ENCODE data around the gene ANG. TPM values are rescaled to one million over a fixed set of nuclear protein-coding genes. Genes with fewer than 3 reads are reported as not detected.
A peak's percentile ranks its signal among the peaks of the same experiment; 100 is the strongest.

ANG gene
- total RNA-seq, 1 experiment from 2014 or later, result 0.71 TPM

DNA sequence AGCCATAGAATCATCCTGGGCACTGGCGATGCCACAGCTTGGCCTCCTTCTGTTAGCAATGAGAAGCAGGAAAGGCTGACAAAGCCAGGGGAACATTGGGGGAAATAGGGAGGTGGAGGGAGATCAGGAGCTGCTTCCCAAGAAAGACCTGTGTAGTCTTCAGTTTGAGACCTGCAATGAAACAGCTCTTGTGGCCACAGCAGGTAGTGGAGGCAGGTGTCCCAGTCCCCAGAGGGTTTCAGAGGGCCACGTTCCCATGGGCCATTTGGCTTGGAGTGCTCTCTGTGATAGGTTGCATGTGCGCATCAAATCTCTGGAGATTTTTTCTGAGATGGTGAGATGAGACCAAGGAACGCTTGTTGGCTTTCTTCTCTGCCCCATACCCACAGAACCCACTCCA lies 32.7 kb upstream of the ANG start:
- Histone ChIP-seq H3K27ac (ENCODE audit: low read depth, low read length, poor library complexity, severe bottlenecking) (no peak overlapping the region), H3K27me3 (replicated peaks; ENCODE audit: insufficient read depth, low read depth, low read length, poor library complexity) (peaks cover 37% of the 10 kb centered on the region), H3K4me3 (ENCODE audit: low read depth, low read length, poor library complexity, severe bottlenecking) (no peak overlapping the region), H3K9me3 (ENCODE audit: low read depth, low read length, poor library complexity, severe bottlenecking) (no peaks in the 10 kb centered on the region), H3K4me1 (ENCODE audit: insufficient read depth, low read length, poor library complexity, severe bottlenecking) (no peaks in the 10 kb centered on the region), H3K36me3 (ENCODE audit: insufficient read depth, low read length, poor library complexity, severe bottlenecking) (no peaks in the 10 kb centered on the region)
- CTCF ChIA-PET, result no interaction called here
- POLR2A ChIA-PET (ENCODE audit: low non-redundant PET), result no interaction called here
- TF ChIP-seq EZH2 (IDR thresholded peaks at IDR 0.05; ENCODE audit: borderline replicate concordance, low read depth, low read length, poor library complexity, severe bottlenecking) (no peak), CTCF (conservative IDR thresholded peaks at IDR 0.05; ENCODE audit: low read depth, low read length) (no peak)
- intact Hi-C loops (cut with micrococcal nuclease; ENCODE audit: unreplicated experiment), result no loop called here
- no peak for DNase-seq (ENCODE audit: low spot score)
- no TSS peak for BruUV-seq (replicated peaks)

- POLR2A ChIA-PET (ENCODE audit: low non-redundant PET), result no interaction called here
- H3K27me3 ChIP-seq (replicated peaks; ENCODE audit: insufficient read depth, low read depth, low read length, poor library complexity), result peaks cover 37% of the 10 kb centered on the region
Observed at GRCh38 chr14:20656274-20656673, 32.3 kb upstream of the ANG start.

GRCh38 chr14:20657216-20658211 lies 31.1 kb upstream of the ANG start:
- H3K9me3 ChIP-seq (ENCODE audit: low read depth, low read length, poor library complexity, severe bottlenecking), result no peaks in the 10 kb centered on the region
- ChIA-PET POLR2A (ENCODE audit: low non-redundant PET) (no interaction called here), CTCF (interaction anchor here (1.0 kb wide), 1 partner anchor 33 kb away, joined by 3 read pairs; no protein-coding TSS in a partner anchor)
- no peaks in the 10 kb centered on the region for H3K36me3 ChIP-seq (ENCODE audit: insufficient read depth, low read length, poor library complexity, severe bottlenecking)
- H3K4me1 ChIP-seq (ENCODE audit: insufficient read depth, low read length, poor library complexity, severe bottlenecking), result no peaks in the 10 kb centered on the region
- peak; percentile 39 for DNase-seq (ENCODE audit: low spot score)
- H3K4me3 ChIP-seq (ENCODE audit: low read depth, low read length, poor library complexity, severe bottlenecking), result no peak overlapping the region
- no peak overlapping the region for H3K27ac ChIP-seq (ENCODE audit: low read depth, low read length, poor library complexity, severe bottlenecking)
- peak; percentile 28; the same call in 1 of the 2 replicates for TF ChIP-seq CTCF (conservative IDR thresholded peaks at IDR 0.05; ENCODE audit: low read depth, low read length)
- TF ChIP-seq EZH2 (IDR thresholded peaks at IDR 0.05; ENCODE audit: borderline replicate concordance, low read depth, low read length, poor library complexity, severe bottlenecking), result no peak
- H3K27me3 ChIP-seq (replicated peaks; ENCODE audit: insufficient read depth, low read depth, low read length, poor library complexity), result peaks cover 33% of the 10 kb centered on the region
- intact Hi-C loops (cut with micrococcal nuclease; ENCODE audit: unreplicated experiment), result no loop called here
- no TSS peak for BruUV-seq (replicated peaks)

More at GRCh38 chr14:20656274-20656673, 32.3 kb upstream of the ANG start:
- CTCF ChIA-PET, result no interaction called here
- no peaks in the 10 kb centered on the region for H3K9me3 ChIP-seq (ENCODE audit: low read depth, low read length, poor library complexity, severe bottlenecking)
- no TSS peak for BruUV-seq (replicated peaks)
- DNase-seq (ENCODE audit: low spot score), result no peak
- H3K4me1 ChIP-seq (ENCODE audit: insufficient read depth, low read length, poor library complexity, severe bottlenecking), result no peaks in the 10 kb centered on the region
- H3K36me3 ChIP-seq (ENCODE audit: insufficient read depth, low read length, poor library complexity, severe bottlenecking), result no peaks in the 10 kb centered on the region
- no peak overlapping the region for H3K27ac ChIP-seq (ENCODE audit: low read depth, low read length, poor library complexity, severe bottlenecking)
- no peak overlapping the region for H3K4me3 ChIP-seq (ENCODE audit: low read depth, low read length, poor library complexity, severe bottlenecking)
- intact Hi-C loops (cut with micrococcal nuclease; ENCODE audit: unreplicated experiment), result no loop called here
- no peak for TF ChIP-seq CTCF (conservative IDR thresholded peaks at IDR 0.05; ENCODE audit: low read depth, low read length)
- TF ChIP-seq EZH2 (IDR thresholded peaks at IDR 0.05; ENCODE audit: borderline replicate concordance, low read depth, low read length, poor library complexity, severe bottlenecking), result no peak

Data from A673 (cell line).